HepG2 (cell line): ENCODE data around the gene NFATC4. TPM values are rescaled to one million over a fixed set of nuclear protein-coding genes. Genes with fewer than 3 reads are reported as not detected.

ENCODE experiments used
- HOXA3 ChIP-seq: sonication (generic); formaldehyde crosslinking; IDR thresholded peaks from 2 replicates; pipeline ENCODE4 v1.5.0; 2020; ENCODE audit warnings: missing genetic modification reagents
- KAT8 ChIP-seq: IDR thresholded peaks from 2 replicates; pipeline ENCODE4 v1.6.1; 2016; ENCODE audit warnings: missing genetic modification reagents, missing compliant biosample characterization
- MTF2 ChIP-seq: sonication (generic); formaldehyde crosslinking; IDR thresholded peaks from 2 replicates; pipeline ENCODE4 v1.5.0; 2020; ENCODE audit warnings: missing genetic modification reagents, borderline replicate concordance
- ZIK1 ChIP-seq: sonication (generic); formaldehyde crosslinking; IDR thresholded peaks from 2 replicates; pipeline ENCODE4 v1.5.0; 2020; ENCODE audit warnings: mild to moderate bottlenecking, low read depth, missing genetic modification reagents, borderline replicate concordance
- ZMYM3 ChIP-seq: sonication (generic); formaldehyde crosslinking; IDR thresholded peaks from 2 replicates; pipeline ENCODE4 v1.5.1; 2020; ENCODE audit warnings: mild to moderate bottlenecking, missing genetic modification reagents
- ZNF101 ChIP-seq: sonication (generic); formaldehyde crosslinking; IDR thresholded peaks from 2 replicates; pipeline ENCODE4 v1.4.0; 2020; ENCODE audit warnings: mild to moderate bottlenecking, low read depth, missing genetic modification reagents, borderline replicate concordance
- ZNF564 ChIP-seq: sonication (generic); formaldehyde crosslinking; IDR thresholded peaks from 2 replicates; pipeline ENCODE4 v1.8.1; 2023; ENCODE audit warnings: mild to moderate bottlenecking, missing genetic modification reagents
- ZNF678 ChIP-seq: sonication (generic); formaldehyde crosslinking; IDR thresholded peaks from 2 replicates; pipeline ENCODE4 v1.4.0; 2020; ENCODE audit warnings: mild to moderate bottlenecking, missing genetic modification reagents
- ZNF788 ChIP-seq: sonication (generic); formaldehyde crosslinking; IDR thresholded peaks from 2 replicates; pipeline ENCODE4 v1.5.0; 2020; ENCODE audit warnings: mild to moderate bottlenecking, missing genetic modification reagents, borderline replicate concordance
- ZNF792 ChIP-seq: IDR thresholded peaks from 2 replicates; pipeline ENCODE4 v1.6.1; 2016
- polyA plus RNA-seq, 8 experiments: library from polyadenylated mRNA; depleted of rRNA in 3 of 8; stranded (reverse) in 7 of 8; unstranded in 1 of 8; fragments of >200 nt; fragmentation: Illumina TruSeq in 4 of 8; extraction: Trizol in 4 of 8; gene quantifications; 2 replicates each; pipeline versions ENCODE4 v1.2.1 to v1.2.3, GENCODE V29; 2011 to 2016; ENCODE audit warnings: low read depth in 4 of 8, missing spikeins in 1 of 8, mixed read lengths in 1 of 8; ENCODE audit not compliant: insufficient read depth in 1 of 8
- total RNA-seq, 5 experiments: library from RNA; depleted of rRNA; stranded (reverse); fragments of >200 nt; fragmentation: Illumina TruSeq; extraction: Trizol; gene quantifications; 2 replicates each; pipeline ENCODE4 v1.2.3, GENCODE V29; 2016; ENCODE audit warnings: low read depth in 1 of 5
- TF ChIP-seq, protein P1 (sequence below): sonication (generic); formaldehyde crosslinking; IDR thresholded peaks from 2 replicates; pipeline ENCODE4 v1.5.0; 2020; ENCODE audit warnings: mild to moderate bottlenecking, missing genetic modification reagents, borderline replicate concordance
- TF ChIP-seq, protein P2 (sequence below): sonication (generic); IDR thresholded peaks from 2 replicates; pipeline ENCODE4 v1.6.1; 2016; ENCODE audit warnings: low read depth, borderline replicate concordance
- TF ChIP-seq, protein P3 (sequence below): sonication (generic); formaldehyde crosslinking; IDR thresholded peaks from 2 replicates; pipeline ENCODE4 v1.9.0; 2021; ENCODE audit warnings: mild to moderate bottlenecking, missing genetic modification reagents

NFATC4 gene
- total and polyA plus RNA-seq, 2 of the 13 experiments (the other 11 are each of a cell fraction or from before 2014, with no cell fraction given) = 0.04 to 0.15 TPM

DNA sequence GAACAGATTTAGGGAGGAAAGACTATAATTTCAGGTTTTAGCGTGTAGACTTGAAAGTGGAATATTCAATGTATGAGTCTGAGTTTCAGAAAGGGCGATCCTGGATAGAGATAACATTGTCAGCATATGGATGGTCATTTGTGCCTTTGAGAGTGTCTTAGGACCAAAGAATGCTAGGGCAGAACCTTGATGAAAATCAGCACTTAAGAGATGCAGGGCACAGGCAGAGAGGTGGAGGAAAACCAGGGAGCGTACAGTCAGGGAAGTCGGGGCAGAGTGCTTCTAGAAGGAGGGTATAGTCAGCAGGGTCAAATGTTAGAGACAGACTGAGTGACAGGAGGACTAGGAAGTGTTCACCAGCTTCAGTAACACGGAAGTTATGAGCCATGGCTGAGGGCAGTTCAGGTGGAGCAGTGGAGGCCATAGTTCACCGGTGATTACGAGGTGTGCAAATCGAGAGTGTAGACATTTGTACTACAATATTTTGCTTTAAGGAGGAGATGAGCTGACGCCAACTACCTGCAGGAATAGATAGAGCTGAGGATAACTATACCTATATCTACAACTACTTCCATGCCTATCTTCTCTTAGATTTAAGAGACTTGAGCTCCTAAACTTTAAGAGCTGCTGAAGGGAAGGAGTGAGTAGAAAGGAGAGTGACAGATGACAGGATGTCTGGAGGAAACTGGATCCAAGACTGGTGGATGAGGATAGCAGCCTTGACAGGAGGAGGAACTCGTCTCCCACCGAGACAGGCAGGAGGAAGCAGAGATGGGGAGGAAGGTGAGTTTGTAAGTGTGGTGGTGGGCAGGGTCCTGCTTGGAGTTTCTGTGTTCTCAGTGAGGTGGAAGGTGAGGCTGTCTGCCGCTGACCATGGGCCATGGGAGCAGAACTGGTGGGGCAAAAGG lies 55.0 kb downstream of the NFATC4 start (continued):
- TF ChIP-seq, protein P1, sequence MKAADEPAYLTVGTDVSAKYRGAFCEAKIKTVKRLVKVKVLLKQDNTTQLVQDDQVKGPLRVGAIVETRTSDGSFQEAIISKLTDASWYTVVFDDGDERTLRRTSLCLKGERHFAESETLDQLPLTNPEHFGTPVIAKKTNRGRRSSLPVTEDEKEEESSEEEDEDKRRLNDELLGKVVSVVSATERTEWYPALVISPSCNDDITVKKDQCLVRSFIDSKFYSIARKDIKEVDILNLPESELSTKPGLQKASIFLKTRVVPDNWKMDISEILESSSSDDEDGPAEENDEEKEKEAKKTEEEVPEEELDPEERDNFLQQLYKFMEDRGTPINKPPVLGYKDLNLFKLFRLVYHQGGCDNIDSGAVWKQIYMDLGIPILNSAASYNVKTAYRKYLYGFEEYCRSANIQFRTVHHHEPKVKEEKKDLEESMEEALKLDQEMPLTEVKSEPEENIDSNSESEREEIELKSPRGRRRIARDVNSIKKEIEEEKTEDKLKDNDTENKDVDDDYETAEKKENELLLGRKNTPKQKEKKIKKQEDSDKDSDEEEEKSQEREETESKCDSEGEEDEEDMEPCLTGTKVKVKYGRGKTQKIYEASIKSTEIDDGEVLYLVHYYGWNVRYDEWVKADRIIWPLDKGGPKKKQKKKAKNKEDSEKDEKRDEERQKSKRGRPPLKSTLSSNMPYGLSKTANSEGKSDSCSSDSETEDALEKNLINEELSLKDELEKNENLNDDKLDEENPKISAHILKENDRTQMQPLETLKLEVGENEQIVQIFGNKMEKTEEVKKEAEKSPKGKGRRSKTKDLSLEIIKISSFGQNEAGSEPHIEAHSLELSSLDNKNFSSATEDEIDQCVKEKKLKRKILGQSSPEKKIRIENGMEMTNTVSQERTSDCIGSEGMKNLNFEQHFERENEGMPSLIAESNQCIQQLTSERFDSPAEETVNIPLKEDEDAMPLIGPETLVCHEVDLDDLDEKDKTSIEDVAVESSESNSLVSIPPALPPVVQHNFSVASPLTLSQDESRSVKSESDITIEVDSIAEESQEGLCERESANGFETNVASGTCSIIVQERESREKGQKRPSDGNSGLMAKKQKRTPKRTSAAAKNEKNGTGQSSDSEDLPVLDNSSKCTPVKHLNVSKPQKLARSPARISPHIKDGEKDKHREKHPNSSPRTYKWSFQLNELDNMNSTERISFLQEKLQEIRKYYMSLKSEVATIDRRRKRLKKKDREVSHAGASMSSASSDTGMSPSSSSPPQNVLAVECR (CRISPR knock-in tag) = no peak
- TF ChIP-seq ZNF788 (no peak), ZNF101 (CRISPR knock-in tag) (0 out of 2 replicates have a peak, but pooled peaks have one; percentile 35), ZNF792 (0 out of 2 replicates have a peak, but pooled peaks have one; percentile 26), ZIK1 (peak; percentile 80), ZNF678 (CRISPR knock-in tag) (0 out of 2 replicates have a peak, but pooled peaks have one; percentile 24), MTF2 (no peak), ZNF564 (CRISPR knock-in tag) (no peak), HOXA3 (CRISPR knock-in tag) (peak; percentile 21; the same call in 1 of the 2 replicates), KAT8 (peak; percentile 75), ZMYM3 (CRISPR knock-in tag) (peak; percentile 55)
- TF ChIP-seq, protein P2, sequence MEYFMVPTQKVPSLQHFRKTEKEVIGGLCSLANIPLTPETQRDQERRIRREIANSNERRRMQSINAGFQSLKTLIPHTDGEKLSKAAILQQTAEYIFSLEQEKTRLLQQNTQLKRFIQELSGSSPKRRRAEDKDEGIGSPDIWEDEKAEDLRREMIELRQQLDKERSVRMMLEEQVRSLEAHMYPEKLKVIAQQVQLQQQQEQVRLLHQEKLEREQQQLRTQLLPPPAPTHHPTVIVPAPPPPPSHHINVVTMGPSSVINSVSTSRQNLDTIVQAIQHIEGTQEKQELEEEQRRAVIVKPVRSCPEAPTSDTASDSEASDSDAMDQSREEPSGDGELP = no peak
- TF ChIP-seq, protein P3, sequence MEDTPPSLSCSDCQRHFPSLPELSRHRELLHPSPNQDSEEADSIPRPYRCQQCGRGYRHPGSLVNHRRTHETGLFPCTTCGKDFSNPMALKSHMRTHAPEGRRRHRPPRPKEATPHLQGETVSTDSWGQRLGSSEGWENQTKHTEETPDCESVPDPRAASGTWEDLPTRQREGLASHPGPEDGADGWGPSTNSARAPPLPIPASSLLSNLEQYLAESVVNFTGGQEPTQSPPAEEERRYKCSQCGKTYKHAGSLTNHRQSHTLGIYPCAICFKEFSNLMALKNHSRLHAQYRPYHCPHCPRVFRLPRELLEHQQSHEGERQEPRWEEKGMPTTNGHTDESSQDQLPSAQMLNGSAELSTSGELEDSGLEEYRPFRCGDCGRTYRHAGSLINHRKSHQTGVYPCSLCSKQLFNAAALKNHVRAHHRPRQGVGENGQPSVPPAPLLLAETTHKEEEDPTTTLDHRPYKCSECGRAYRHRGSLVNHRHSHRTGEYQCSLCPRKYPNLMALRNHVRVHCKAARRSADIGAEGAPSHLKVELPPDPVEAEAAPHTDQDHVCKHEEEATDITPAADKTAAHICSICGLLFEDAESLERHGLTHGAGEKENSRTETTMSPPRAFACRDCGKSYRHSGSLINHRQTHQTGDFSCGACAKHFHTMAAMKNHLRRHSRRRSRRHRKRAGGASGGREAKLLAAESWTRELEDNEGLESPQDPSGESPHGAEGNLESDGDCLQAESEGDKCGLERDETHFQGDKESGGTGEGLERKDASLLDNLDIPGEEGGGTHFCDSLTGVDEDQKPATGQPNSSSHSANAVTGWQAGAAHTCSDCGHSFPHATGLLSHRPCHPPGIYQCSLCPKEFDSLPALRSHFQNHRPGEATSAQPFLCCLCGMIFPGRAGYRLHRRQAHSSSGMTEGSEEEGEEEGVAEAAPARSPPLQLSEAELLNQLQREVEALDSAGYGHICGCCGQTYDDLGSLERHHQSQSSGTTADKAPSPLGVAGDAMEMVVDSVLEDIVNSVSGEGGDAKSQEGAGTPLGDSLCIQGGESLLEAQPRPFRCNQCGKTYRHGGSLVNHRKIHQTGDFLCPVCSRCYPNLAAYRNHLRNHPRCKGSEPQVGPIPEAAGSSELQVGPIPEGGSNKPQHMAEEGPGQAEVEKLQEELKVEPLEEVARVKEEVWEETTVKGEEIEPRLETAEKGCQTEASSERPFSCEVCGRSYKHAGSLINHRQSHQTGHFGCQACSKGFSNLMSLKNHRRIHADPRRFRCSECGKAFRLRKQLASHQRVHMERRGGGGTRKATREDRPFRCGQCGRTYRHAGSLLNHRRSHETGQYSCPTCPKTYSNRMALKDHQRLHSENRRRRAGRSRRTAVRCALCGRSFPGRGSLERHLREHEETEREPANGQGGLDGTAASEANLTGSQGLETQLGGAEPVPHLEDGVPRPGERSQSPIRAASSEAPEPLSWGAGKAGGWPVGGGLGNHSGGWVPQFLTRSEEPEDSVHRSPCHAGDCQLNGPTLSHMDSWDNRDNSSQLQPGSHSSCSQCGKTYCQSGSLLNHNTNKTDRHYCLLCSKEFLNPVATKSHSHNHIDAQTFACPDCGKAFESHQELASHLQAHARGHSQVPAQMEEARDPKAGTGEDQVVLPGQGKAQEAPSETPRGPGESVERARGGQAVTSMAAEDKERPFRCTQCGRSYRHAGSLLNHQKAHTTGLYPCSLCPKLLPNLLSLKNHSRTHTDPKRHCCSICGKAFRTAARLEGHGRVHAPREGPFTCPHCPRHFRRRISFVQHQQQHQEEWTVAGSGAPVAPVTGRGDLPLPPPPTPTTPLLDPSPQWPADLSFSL (CRISPR knock-in tag) = no peak
